Raji (cell line): ENCODE data around the gene CASKIN1.

ENCODE experiments used
- POLR2A ChIP-seq: IDR thresholded peaks from 2 replicates; pipeline ENCODE4 v1.6.1; 2011; ENCODE audit warnings: low read depth, low read length, control low read depth; ENCODE audit not compliant: insufficient read depth

CASKIN1 gene

DNA sequence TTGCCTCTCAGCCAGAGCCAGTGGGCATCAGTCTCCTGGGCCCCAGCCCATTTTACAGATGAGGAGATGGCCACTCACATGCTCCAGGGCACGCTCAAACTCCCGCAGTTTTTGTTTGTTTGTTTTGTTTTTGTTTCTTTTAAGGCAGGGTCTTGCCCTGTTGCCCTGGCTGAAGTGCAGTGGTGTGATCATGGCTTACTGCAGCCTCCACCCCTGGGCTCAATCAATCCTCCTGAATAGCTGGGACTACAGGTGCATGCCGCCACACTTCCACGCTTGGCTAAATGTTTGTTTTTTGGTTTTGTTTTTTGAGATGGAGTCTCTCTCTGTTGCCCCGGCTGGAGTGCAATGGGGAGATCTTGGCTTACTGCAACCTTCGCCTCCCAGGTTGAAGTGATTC, 30.5 kb upstream of the CASKIN1 start:
- no peak for TF ChIP-seq POLR2A

DNA sequence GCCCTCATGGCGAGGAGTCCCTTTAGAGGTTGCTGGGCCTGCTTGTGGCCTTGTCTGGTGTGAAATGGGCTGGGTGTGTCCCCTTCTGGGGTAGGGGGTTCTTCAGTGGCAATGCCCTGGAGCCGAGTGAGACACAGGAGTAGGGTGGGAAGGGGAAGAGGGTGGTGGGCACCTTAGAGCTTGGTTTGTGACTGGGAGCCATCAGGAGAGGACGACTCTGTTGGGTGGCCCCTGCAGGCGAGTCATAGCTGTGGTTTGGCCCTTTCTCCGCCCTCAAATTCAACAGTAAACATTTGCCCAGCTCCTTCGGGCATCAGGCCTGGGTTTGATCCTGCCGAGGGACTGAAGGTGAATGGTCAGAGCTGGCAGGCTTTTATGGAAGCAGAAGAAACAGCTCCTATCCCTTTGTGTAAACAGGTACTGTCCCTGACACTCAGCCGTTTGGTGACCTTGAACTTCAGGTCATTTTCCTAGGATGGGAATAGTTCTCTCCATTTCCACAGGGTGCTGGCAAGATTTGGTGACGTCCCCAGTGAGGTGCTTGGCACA, 29.9 kb upstream of the CASKIN1 start:
- TF ChIP-seq POLR2A, result no peak

DNA sequence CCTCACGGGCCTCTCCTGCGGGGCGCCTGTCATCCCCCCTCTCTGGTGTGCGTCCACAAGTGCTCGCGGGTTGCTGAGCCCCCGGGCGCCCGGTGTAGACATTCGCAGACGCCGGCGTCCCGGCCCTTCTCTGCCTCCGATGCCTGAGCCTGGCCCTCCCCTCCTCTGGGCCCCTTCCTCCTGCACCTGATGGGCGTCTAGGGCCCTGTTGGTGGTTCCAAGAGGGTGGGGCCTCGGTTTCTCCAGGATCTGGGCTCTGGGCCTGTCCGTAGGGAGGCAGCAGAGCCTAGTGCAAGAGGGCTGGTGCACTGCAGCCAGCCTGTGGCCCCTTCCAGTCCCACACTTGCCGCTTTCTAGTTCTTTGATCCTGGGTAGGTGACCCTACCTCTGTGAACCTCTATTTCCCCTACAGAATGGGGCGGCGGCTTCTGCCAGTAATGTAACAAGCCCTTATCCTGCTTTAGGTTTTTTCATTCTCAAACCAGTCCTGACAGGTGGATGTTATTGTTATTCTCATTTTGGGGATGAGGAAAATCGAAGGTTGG, 27.6 kb upstream of the CASKIN1 start:
- no peak for TF ChIP-seq POLR2A

DNA sequence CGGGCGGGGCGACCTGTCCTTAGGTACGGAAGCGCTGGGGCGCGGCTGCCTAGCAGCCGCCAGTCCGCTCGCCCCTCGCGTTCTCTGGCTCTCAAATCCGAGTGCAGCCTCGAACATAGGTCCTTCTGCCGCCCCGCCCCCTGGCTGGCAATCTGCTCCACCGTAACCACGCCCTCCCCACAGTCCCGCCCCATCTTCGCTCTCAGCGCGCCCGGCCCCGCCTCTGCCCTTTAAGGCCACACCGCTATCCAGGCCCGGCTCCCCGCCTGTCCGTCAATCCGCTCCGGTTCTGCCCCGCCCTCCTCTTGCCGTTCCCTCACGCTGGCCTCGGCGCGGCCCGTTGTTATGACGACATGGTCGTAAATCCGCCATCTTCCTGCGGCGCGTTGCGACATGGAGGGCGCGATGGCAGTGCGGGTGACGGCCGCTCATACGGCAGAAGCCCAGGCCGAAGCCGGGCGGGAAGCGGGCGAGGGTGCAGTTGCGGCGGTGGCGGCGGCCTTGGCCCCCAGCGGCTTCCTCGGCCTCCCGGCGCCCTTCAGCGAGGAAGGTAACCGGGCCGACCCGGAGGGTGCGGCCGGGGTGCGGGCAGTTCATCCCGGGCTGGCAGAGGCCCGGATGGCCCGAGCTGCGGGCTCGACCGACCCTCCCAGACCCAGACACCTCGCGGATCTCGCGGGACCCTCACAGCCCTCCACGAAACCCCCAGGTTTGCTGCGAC, 27.0 kb upstream of the CASKIN1 start, which contains the start of gene E4F1:
Gene E4F1 (plus strand): TSS at position 371 of the 721 bp plus-strand sequence. CDS start 23 bp downstream, at position 394.
- peak; percentile 95 for TF ChIP-seq POLR2A

DNA sequence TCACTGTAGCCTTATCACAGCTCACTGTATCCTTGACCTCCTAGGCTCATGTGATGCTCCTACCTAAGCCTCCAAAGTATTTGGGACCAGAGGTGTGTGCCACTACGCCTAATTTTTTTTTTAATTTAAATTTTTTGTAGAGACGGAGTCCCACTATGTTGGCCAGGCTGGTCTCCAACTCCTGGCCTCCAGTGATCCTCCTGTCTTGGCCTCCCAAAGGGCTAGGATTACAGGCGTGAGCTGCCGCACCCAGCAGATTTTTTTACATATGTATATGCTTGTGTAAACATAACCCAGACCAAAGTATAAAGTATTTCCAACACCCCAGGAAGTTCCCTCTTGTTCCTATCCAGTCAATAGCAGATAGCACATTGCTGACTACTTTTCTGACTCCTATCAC, 19.9 kb upstream of the CASKIN1 start:
- TF ChIP-seq POLR2A, result no peak

DNA sequence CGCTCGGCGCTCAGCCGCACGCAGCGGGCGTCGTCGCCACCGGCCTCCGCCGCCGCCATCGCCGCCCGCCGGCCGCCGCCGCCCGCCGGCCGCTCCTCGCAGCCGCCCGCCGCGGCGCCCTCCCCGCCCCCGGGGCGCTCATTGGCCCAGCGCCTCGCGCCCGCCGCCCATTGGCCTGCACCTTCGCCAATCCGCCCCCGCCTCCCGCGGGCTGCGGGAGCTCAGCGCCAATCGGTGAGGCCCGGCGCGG, 18.2 kb upstream of the CASKIN1 start, which contains the start of gene PGP:
Gene PGP (minus strand): TSS at position 122 of the 250 bp plus-strand sequence. CDS start 63 bp downstream, at position 59.
- TF ChIP-seq POLR2A, result no peak; the same call in 1 of the 2 replicates

DNA sequence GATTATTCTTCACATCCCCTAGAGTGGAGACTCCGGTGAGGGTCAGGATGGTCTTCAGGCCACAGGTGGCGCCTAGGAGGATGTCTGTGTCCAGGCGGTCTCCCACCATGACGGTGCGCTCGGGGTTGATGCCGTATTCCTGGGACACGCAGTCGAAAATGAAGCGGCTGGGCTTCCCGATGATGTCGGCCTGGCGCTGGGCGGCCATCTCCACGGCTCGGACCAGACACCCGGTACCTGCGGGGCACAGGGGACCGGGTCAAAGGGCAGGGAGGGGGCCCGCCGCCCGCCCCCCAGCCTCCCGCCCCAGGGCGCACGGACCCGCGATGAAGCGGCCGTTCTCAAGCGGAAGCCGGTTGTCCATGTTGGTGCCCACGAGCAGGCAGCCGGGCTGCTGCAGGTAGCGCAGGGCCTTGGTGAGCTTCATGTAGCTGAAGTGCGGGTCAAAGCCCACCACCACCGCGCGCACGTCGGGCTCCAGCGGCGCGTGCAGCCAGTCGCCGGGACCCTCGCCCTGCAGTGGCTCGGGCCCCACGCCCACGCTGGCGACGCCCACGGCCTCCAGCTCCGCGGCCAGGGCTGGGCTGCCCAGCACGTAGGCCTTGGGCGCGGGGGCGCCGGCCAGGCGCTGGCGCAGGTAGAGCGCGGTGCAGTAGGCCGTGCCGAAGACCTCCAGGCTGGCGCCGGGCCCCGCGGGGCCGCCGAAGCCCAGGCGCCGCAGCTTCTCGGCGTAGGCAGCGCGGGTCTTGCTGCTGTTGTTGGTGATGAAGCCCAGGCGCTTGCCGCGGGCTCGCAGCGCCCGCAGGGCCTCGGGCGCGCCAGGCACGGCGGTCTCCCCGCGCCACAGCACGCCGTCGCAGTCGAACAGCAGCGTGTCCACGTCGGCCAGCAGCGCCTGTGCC, 17.7 kb upstream of the CASKIN1 start:
- peak; percentile 62; the same call in 1 of the 2 replicates for TF ChIP-seq POLR2A

DNA sequence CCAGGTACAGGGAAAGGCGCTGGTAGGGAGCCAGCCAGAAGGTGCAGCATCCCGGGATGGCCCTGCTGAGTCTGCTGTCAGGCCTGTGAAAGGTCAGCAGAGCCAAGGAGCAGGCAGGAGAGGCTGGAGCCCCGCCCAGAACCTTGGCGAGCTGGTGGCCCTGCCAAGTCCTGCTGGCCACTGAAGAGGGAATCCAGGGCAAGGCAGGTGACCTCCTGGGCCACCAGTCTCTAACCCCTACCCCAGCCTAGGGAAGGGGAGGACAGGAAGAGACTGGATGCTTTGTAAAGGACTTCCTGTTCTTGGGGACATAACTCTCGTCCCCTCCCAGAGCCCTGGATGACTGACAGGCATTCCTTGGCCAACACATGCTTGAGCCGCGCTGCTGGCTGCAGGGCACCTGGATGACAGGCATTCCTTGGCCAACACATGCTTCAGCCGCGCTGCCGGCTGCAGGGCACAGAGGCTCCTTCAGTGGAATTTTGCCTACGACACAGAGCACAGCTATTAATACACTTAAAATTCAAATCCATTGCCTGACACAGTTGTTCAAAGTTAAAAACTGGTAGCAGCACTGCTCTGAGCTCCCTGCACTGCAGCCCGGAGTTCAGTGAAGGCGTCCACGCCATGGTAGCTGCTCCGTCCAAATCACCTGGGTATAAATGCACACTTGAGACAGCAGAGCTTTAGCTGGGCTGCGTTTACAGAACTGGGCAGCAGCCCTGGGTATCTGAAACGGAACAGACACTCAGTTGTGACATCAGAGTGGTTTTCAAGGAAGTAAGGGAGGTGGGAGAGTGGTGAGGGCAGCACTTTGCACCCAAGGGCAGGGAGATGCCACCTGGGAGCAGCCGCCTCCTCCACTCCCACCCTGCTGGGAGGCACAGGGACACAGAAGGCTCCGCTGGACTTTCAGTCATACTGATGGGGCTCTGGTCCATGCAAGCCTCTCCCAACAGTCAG, 16.2 kb upstream of the CASKIN1 start:
- TF ChIP-seq POLR2A, result no peak; the same call in 1 of the 2 replicates

DNA sequence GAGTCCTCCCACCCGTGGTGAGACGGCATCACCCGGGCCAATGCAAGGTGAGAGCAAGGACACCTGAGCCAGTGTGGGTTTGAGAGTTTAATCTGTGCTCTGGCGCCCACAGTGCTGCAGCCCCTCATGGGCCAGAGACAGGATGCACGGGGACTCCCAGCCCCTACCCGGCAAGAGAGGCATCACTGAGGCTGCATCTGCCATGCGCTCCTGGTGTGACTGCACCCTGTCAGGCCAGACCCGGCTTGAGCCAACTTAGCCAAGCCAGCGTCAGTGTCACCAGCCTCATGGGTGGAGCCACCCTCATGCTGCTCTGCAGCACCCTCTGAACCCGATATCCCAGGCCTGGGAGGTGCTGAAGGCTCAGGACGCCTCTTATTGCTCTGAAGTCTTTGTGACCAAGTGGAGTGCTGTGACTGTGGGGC, 15.5 kb upstream of the CASKIN1 start:
- TF ChIP-seq POLR2A, result peak; percentile 58

DNA sequence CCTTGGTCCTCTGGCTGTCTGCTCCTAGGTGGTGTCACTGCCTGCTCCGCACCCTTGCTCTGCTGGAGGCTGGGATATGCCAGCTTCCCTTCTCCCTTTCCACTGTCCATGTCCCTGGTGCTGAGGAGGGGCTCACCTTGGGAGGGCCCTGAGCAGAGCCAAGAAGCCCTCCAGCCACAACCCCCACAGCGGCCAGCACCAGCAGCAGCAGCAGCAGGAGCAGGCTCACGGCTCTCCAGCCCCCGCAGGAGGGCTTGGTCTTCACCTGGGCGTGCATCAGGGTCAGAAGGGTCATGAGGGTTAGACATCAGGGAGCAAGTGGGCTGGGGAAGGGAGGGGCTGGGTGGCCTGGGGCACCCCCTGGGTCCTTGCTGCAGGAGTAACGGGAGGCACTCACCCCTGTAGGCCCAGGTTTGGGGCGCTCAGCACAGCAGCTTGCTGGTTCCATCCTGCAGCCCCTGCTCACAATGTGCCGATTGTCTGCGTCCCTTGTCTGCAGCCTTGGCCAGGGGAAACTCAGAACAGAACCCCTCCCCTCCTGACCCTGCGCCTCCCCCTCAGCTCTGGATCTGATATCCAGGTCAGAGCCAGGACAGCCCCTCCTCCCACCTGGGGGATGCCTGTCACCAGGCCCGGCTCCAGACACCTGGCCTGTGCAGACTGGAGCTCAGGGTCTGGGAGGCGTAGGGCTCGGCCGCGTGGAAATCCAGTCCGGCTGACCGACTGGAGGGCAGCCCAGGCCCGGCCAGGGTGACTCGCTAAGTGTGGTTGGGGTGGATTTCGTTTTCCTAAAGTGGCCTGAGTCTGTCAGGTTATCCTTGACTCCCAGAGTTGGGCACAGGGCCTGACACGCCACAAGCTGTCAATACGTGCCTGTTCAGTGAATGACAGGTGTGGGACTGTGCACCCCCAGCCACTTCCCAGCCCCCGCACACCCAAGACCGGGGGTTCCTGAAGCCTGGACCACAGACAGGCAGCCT, 14.3 kb upstream of the CASKIN1 start, which contains the start of gene BRICD5:
Gene BRICD5 (minus strand): TSS at position 478 of the 980 bp plus-strand sequence. CDS start 30 bp downstream, at position 448.
- peak; percentile 46 for TF ChIP-seq POLR2A

DNA sequence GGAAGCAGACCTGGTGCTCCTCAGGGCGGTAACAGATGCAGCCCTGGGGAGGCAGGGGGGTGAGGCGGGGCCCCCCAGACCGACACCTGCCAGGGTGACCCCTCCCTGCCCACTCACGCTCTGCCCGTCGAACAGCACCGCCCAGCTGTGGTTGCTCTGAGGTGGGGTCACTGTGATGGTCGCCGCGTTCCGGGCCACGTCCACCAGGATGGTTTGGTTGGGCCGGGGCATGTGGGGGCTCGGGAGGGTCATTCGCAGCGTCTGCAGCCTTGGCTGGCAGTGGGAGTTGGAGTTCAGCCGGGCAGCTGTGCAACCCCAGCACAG, 13.6 kb upstream of the CASKIN1 start:
- no peak for TF ChIP-seq POLR2A

DNA sequence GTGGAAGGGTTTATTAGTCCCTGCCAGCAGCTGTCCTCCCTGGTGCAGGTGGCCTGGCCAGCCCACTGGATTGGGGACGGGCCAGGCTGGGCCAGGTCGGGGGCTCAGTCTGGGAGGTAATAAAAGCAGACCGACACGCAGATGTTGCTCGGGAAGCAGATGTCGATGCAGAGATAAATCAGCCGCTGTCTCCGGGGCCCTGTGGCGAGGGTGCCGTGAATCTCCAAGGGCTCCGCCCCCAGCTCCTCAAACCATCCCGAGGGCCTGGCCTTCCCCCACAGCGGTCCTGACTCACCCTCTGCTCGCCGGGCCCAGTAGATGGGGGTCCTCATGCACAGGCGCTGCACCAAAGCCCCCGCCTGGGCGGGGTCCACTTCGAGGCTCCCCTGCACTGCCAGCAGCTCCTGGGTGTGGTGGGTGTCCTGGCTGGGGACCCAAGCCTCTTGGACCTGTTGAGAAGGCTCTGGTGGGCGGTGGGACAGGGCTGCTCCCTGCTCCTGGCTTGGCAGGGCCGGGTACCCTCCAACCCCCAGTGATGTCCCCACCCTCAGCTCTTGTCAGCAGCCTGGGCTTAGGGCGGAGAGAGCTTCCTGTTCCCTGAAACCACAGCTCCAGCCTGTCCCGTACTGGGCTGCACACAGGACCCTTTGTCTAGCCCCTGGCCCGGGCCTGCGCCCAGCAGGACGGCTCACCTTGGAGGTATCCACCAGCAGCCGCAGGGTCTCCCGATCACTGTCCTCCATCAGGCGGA, 13.0 kb upstream of the CASKIN1 start:
- TF ChIP-seq POLR2A, result no peak
